GM21447 (cell line): ENCODE results near the gene DHPS.
"Not testable (repeated sequence)": the region's sequence is repeated elsewhere in the genome, so short reads cannot be mapped to it uniquely, and the experiment has no call there.

Experiments used
- ATAC-seq: cut with Tn5 transposase; IDR thresholded peaks from one replicate; pipeline ENCODE4 v1.9.1; 2021; ENCODE audit not compliant: unreplicated experiment

The DHPS gene

DNA sequence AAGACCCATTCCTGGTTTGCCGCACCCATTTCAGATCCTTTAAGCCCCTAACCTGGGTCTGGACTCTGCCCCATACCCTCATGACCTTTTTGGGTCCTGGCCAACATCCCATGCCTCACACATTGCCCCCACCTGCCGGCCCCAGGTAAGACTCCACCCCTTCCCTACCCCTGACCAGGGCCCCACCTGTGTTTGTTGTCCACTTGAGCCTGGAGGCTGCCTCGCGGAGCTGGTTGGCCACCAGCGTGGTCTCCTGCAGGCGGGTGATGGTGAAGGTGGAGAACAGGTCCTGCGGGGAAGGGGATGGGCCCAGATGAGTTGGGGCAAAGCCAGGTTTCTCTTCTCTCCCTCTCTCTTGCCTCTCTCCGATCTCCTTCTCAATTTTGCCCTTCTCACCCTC lies 34.6 kb downstream of the DHPS start:
- no peak for ATAC-seq

DNA sequence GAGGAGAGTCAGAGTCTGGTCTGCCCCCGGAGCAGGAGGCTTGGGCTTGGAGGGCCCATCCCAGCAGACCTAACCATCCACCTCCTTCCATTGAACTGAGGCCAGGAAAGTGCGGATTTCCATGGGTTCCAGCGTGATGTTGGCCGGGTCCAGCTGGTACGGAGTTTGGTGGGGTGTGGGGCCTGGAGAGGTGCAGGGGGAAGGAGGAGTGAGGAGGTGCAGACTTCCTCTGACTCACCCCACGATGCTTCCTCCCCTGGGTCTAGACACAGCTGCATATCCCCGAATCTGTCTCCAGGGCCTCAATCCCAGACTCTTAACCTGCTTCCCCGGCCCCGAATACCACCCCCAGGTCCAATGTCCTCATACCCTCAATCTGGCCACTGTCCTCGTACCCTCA lies 35.1 kb downstream of the DHPS start:
- ATAC-seq = no peak

DNA sequence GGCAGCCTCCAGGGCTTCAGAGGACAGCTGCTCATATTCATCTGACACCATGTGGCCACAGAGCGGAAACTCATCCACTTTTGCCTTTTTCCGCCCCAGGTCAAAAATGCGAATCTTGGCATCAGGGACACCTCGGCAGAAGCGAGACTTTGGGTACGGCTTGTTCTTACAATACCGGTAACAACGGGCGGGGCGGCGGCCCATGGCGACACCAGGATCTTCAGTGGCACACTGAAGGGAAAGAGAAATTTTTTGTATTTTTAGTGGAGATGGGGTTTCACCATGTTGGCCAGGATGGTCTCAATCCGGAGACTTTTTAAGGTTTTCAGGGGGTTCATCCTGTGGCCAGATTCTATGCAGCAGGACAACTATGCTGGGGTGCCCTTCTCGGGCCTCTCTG lies 38.0 kb downstream of the DHPS start:
- ATAC-seq = not testable (repeated sequence)

DNA sequence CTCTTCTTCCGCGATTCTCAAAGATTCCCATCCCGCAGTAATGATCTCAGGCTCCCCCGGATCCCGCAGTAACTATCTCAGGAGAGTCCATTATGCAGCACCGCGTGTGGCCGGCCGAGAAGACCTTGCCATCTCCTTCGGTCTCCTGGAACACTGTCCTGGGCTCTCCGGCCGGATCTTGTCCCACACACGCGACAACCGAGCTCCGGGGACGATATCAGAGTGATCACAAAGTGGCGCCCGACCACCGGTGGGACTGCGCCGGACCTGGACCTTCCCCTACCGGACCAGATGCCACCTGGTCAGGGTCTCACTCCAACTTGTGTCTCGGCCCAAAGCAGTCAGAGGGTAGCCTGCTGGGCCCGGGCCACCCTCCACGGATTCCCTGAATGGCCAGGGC lies 39.2 kb downstream of the DHPS start:
- ATAC-seq = no peak

DNA sequence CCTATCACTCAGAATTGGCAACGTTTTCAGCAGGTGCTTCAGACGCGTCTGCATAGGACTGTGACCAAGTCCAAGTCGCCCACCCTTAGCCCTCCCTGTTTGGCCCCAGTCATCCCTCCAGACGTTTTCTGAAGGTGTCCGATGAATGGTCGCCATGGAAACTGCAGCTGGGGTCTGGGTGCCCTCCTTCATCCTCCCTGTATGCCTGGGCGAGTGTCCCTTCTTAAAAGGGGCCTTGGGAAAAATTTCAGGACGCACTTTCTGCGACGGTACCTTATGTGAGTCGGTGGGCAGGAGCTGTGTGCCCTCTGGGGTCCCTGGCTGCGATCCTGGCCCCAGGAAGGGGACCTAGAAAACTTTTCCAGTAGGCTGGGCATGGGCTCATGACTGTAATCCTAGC lies 40.2 kb downstream of the DHPS start:
- no peak for ATAC-seq

DNA sequence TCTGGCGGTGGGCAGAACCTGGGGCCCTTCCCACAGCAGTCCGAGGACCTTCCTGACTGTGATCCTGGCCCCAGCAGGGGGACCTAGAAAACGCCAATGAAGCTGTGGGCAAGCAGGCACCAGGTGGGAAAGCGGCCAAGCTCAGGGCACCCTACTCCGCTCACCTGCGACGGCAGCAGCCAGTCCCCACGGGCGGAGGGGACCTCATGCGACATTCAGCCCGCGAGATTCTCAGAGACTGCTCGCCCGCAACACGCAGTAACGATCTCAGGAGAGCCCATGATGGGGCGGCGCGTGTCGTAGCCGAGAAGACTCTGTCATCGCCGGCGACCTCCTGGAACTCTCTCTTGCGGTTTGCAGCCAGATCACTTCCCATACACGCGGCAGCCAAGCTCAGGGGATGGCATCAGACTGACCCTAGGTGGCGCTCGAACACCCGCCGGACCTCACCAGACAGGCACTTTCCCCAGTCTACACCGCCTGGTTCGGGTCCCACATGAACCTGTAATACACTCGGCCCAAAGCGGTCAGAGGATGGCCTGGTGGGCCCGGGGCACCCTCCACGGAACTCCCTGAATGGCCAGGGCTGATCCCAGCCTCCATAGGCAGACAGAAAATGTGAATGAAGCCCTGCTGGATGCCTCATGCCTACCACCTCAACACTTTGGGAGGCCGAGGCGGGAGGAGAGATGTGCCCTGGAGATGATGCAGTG lies 41.6 kb downstream of the DHPS start:
- ATAC-seq = peak; percentile 48

DNA sequence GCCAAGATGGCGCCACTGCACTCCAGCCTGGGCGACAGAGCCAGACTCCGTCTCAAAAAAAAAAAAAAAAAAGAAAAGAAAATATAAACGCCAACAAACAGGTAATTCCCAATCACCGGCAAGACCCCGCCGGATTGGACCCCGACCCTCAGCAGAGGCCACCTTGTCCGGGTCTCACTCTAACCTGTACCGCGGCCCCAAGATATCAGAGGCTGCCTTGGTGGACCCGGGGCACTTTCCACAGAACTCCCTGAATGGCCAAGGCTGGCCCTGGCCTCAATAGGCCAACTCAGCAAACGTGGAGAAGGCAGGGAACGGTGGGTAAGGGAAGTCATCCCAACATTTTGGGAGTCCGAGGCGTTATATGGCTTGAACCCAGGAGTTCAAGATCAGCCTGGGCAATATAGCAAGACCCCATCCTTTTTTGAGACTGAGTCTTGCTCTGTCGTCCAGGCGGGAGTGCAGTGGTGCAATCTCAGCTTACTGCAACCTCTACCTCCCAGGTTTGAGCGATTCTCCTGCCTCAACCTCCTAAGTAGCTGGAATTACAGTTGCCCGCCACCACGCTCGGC lies 43.0 kb downstream of the DHPS start:
- ATAC-seq = no peak

DNA sequence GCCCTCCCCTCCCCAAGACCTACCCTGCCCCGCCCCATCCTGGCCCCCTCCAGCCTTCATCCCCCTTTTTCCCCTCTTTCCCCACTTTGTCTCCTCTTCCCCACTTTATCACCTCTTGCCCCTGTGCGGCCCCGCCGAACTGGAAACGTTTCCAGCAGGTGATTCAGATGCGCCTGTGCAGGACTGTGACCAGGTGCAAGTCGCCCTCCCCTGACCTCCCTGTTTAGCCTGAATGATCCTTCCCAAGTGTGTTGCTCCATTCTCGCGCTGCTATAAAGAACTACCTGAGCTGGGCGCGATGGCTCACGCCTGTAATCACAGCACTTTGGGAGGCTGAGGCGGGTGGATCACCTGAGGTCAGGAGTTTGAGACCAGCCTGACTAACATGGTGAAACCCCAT lies 45.0 kb downstream of the DHPS start:
- no peak for ATAC-seq

DNA sequence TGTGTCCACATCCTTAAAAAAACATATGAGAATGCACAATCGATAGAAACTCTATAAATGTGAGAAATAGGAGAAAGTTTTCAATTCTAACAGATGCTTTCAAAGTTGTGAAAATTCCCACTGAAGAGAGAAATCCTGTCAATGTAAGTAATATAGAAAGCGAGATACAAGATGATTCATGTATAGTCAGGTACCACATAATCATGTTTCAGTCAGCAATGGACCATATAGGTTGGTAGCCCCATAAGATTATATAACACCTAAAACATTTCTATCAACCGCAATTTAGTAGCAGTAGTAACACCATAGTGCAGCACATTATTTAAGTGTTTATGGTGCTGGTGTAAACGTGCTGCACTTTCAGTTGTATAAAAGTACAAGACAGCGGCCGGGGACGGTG lies 52.5 kb downstream of the DHPS start:
- ATAC-seq = no peak

DNA sequence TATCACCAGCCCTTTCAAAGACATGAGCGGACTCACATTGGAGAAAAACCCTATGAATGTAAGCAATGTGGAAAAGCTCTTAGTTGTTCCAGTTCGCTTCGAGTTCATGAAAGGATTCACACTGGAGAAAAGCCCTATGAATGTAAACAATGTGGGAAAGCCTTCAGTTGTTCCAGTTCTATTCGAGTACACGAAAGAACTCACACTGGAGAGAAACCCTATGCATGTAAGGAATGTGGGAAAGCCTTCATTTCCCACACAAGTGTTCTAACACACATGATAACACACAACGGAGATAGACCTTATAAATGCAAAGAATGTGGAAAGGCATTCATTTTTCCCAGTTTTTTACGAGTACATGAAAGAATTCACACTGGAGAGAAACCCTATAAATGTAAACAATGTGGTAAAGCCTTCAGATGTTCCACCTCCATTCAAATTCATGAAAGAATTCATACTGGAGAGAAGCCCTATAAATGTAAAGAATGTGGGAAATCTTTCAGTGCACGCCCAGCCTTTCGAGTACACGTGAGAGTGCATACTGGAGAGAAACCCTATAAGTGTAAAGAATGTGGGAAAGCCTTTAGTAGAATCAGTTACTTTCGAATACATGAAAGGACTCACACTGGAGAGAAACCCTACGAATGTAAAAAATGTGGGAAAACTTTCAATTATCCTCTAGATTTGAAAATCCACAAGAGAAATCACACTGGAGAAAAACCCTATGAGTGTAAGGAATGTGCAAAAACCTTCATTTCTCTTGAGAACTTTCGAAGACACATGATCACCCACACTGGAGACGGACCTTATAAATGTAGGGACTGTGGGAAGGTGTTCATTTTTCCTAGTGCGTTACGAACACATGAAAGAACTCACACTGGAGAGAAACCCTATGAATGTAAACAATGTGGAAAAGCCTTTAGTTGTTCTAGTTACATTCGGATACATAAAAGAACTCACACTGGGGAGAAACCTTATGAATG lies 53.3 kb downstream of the DHPS start:
- ATAC-seq = no peak

DNA sequence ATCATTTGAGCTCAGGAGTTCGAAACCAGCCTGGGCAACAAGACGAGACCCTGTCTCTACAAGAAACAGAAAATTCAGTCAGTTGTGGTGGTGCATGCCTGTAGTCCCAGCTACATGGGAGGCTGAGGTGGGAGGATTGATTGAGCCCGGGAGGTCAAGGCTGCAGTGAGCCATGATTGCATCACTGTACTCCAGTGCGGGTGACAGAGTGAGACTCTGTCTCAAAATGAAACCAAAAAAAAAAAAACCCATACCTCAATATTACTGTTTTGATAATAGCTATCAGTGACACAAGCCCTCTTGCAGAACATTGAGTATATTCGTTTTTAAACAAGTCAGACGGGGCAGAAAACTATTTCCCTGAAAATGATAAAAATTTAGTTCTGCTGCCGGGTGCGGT lies 54.7 kb downstream of the DHPS start:
- ATAC-seq = no peak
